Measurements from ENCODE around the gene ZCCHC7.

Gene ZCCHC7

DNA sequence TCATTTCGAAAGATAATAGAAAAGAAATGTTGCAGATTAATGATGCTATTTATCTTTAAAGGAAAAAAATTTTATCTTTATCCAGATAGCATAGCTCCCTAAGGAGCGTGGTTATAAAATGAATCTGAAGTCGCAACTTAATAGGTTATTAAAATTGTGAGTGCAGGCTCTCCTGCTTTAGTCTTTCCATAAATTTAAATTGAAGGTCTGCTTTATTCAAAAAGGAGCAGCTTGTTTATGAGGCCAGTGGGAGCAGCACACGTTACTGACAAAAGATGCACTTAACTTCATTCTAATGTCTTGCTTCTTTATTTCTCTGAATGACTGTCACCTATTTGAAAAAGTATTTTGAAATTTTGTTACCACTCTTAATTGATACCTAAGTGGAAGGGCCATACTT is 95.0 kb downstream of the ZCCHC7 start:
- Histone ChIP-seq H3K9ac (ENCODE audit: low read length) (no peak overlapping the region), H3K4me3 (ENCODE audit: low read length) (no peak overlapping the region), H3K4me1 (ENCODE audit: control insufficient read depth, insufficient read depth, low read length) (peaks cover 34% of the 10 kb centered on the region), H3K36me3 (ENCODE audit: control insufficient read depth, insufficient read depth, low read length, severe bottlenecking) (peaks cover 4% of the 10 kb centered on the region), H3K27me3 (replicated peaks; ENCODE audit: control insufficient read depth, insufficient read depth, low read length) (no peaks in the 10 kb centered on the region), H3K9me3 (ENCODE audit: control insufficient read depth, low read length) (no peaks in the 10 kb centered on the region)
- DNase-seq (ENCODE audit: low read depth): no peak

DNA sequence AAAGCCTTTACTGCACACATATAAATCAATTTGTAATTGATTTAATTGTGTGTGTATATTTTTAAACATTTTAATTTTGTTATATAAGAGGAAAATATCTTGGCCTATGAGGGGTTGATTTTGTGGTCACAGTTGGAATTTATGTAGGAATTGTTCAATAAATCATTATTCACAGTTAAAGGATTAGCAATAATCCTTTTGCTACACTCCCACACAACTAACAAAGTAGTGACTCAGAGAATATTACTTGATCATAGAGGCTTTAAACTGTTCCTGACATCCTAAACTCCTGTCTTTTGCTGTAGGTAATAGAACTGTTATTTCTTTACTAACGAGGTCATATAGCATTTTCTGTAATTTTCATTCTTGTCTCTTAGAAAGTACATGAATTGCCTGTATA is 95.5 kb downstream of the ZCCHC7 start:
- Histone ChIP-seq H3K9ac (ENCODE audit: low read length) (no peak overlapping the region), H3K9me3 (ENCODE audit: control insufficient read depth, low read length) (no peaks in the 10 kb centered on the region), H3K27me3 (replicated peaks; ENCODE audit: control insufficient read depth, insufficient read depth, low read length) (no peaks in the 10 kb centered on the region), H3K4me3 (ENCODE audit: low read length) (no peak overlapping the region), H3K4me1 (ENCODE audit: control insufficient read depth, insufficient read depth, low read length) (peaks cover 36% of the 10 kb centered on the region), H3K36me3 (ENCODE audit: control insufficient read depth, insufficient read depth, low read length, severe bottlenecking) (peaks cover 3% of the 10 kb centered on the region)
- DNase-seq (ENCODE audit: low read depth): peak; percentile 12

DNA sequence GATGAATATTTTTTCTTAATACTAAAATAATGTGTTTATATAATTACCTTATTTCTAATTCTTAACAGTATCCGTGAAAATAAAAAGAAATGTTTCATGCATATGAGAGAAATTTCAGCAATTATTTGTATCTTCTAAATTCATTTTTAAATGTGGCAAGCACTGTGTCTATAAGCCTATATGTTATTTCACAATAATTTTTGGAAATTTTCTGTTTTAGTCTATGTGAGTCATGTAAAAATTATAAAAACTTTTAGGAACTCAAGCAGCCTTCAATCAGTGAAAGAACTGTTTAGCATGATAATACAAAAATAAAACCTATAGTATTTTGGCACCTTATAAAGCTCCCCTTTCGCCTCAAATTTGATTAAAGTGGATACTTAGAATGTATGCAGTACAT is 96.8 kb downstream of the ZCCHC7 start:
- no peak overlapping the region for H3K9ac ChIP-seq (ENCODE audit: low read length)
- H3K36me3 ChIP-seq (ENCODE audit: control insufficient read depth, insufficient read depth, low read length, severe bottlenecking): no peaks in the 10 kb centered on the region
- H3K27me3 ChIP-seq (replicated peaks; ENCODE audit: control insufficient read depth, insufficient read depth, low read length): no peaks in the 10 kb centered on the region
- DNase-seq (ENCODE audit: low read depth): no peak
- peaks cover 43% of the 10 kb centered on the region for H3K4me1 ChIP-seq (ENCODE audit: control insufficient read depth, insufficient read depth, low read length)
- no peaks in the 10 kb centered on the region for H3K9me3 ChIP-seq (ENCODE audit: control insufficient read depth, low read length)
- no peak overlapping the region for H3K4me3 ChIP-seq (ENCODE audit: low read length)

DNA sequence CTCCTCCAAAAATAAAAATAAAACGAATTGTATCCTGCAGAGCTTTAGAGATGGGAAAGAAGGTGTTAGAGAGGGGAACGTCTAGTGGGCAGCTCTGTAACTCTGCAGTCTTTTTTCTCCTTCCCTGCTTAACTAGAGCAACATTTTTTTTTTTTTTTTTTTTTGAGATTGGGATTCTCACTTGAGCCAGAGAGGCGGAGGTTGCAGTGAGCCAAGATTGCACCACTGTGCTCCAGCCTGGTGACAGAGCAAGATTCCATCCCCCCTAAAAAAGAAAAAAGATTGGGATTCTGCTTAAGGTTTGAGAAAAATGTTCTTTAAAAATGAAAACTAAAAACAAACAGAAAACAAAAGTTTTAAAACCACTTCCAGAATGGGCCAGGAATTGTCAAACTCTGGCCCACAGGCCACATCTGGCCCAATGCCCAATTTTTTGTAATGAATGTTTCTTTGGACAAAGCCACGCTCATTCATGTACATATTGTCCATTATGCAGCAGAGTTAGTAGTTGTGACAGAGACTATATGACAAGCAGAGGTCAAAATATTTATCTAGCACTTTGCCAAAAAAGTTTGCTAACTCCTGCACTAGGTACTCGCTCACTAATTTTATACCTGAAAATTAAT is 98.5 kb downstream of the ZCCHC7 start:
- H3K9ac ChIP-seq (ENCODE audit: low read length): no peak overlapping the region
- no peaks in the 10 kb centered on the region for H3K36me3 ChIP-seq (ENCODE audit: control insufficient read depth, insufficient read depth, low read length, severe bottlenecking)
- H3K4me3 ChIP-seq (ENCODE audit: low read length): peak overlapping the region; percentile 39
- DNase-seq (ENCODE audit: low read depth): no peak
- no peaks in the 10 kb centered on the region for H3K9me3 ChIP-seq (ENCODE audit: control insufficient read depth, low read length)
- no peaks in the 10 kb centered on the region for H3K27me3 ChIP-seq (replicated peaks; ENCODE audit: control insufficient read depth, insufficient read depth, low read length)
- H3K4me1 ChIP-seq (ENCODE audit: control insufficient read depth, insufficient read depth, low read length): peaks cover 36% of the 10 kb centered on the region

DNA sequence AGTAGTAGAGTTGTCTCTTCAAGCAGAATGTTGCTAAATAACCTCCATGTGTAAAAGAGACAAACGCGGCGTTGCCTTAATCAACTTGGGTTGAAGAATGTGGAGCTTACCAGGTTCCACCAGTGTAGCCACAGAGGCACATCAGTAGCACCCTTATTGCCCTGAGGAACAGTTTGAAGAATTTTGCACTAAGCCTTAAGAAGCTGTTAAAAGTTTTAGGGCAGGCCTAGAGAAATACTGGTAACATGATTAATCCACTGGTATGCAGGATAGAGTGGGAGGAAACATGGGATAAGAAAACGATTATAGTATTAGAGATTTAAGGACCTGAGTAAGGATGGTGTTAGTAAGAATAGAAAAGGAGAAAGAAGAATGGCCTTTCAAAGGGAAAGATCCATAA is 100.6 kb downstream of the ZCCHC7 start:
- H3K27me3 ChIP-seq (replicated peaks; ENCODE audit: control insufficient read depth, insufficient read depth, low read length): no peaks in the 10 kb centered on the region
- no peaks in the 10 kb centered on the region for H3K36me3 ChIP-seq (ENCODE audit: control insufficient read depth, insufficient read depth, low read length, severe bottlenecking)
- no peak for DNase-seq (ENCODE audit: low read depth)
- no peaks in the 10 kb centered on the region for H3K9me3 ChIP-seq (ENCODE audit: control insufficient read depth, low read length)
- H3K4me3 ChIP-seq (ENCODE audit: low read length): no peak overlapping the region
- peaks cover 29% of the 10 kb centered on the region for H3K4me1 ChIP-seq (ENCODE audit: control insufficient read depth, insufficient read depth, low read length)
- H3K9ac ChIP-seq (ENCODE audit: low read length): no peak overlapping the region

DNA sequence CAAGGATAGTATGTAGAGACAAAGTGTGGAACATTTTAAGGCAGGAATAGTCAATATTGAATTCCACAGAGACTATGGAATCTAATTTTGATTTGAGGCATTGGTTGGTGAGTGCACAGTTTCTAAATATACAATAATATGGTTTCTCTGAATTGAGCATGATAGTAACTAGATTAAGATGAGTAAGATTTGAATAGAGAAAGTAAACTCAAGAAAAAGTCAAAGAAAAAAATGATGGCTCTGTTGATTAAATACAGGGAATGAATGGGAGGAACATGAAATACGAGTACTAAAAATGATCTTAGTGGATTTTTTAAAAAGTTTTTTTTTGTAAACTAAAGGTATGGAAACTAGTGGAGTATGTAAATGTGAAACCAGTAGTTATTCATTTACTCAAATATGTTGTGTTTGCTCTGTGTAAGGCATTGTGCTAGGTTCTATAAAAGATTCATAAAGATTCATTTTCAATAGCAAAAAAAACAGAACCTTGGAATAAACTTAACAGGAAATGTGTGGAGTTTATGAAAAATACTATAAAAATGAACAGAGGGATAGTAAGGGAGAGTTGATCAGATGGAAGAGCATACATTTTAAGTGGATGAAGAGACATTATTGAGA is 101.2 kb downstream of the ZCCHC7 start:
- no peaks in the 10 kb centered on the region for H3K27me3 ChIP-seq (replicated peaks; ENCODE audit: control insufficient read depth, insufficient read depth, low read length)
- no peaks in the 10 kb centered on the region for H3K36me3 ChIP-seq (ENCODE audit: control insufficient read depth, insufficient read depth, low read length, severe bottlenecking)
- no peaks in the 10 kb centered on the region for H3K9me3 ChIP-seq (ENCODE audit: control insufficient read depth, low read length)
- DNase-seq (ENCODE audit: low read depth): no peak
- H3K4me1 ChIP-seq (ENCODE audit: control insufficient read depth, insufficient read depth, low read length): peaks cover 27% of the 10 kb centered on the region
- H3K4me3 ChIP-seq (ENCODE audit: low read length): no peak overlapping the region
- no peak overlapping the region for H3K9ac ChIP-seq (ENCODE audit: low read length)

DNA sequence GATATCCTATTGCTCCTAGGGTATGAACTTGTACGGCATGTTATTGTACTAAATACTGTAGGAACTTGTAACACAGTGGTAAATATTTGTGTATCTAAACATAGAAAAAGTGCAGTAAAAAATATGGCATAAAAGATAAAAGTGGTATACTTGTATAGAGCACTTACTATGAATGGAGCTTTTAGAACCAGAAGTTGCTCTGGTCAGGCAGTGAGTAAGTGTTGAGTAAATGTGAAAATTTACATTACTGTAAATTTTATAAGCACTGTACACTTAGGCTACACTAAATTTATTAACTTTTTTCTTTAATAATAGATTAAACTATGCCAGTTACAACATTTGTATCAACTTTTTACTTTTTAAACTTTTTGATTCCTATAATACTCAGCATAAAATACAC is 109.1 kb downstream of the ZCCHC7 start:
- Histone ChIP-seq H3K4me1 (ENCODE audit: control insufficient read depth, insufficient read depth, low read length) (no peaks in the 10 kb centered on the region), H3K27me3 (replicated peaks; ENCODE audit: control insufficient read depth, insufficient read depth, low read length) (no peaks in the 10 kb centered on the region), H3K9me3 (ENCODE audit: control insufficient read depth, low read length) (no peaks in the 10 kb centered on the region)

DNA sequence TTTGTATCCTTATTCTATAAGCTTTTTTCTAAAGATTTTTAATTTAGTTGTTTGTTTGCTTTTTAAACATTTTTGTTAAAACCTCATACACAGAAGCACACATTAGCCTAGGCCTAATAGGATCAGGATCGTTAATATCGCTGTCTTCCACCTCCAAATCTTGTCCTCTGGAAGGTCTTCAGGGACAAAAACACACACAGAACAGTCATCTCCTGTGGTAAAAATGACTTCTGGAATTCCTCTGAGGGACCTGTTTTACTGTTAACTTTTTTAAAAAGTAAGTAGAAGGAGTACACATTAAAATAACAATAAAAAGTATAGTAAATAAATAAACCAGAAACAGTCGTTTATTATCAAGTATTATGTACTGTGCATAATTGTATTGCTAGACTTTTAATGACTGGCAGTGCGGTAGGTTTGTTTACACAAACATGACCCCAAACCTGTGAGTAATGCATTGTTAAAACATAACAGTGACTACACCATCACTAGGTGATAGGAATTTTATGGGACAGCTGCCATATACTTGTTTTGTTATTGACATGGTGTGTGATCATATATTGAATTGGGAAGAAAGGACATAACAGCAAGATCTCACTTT is 109.6 kb downstream of the ZCCHC7 start:
- Histone ChIP-seq H3K27me3 (replicated peaks; ENCODE audit: control insufficient read depth, insufficient read depth, low read length) (no peaks in the 10 kb centered on the region), H3K4me1 (ENCODE audit: control insufficient read depth, insufficient read depth, low read length) (no peaks in the 10 kb centered on the region)
- DNase-seq (ENCODE audit: low read depth): no peak

More for the DNA sequence above, 109.1 kb downstream of the ZCCHC7 start:
- H3K36me3 ChIP-seq (ENCODE audit: control insufficient read depth, insufficient read depth, low read length, severe bottlenecking): no peaks in the 10 kb centered on the region
- no peak overlapping the region for H3K9ac ChIP-seq (ENCODE audit: low read length)
- no peak for DNase-seq (ENCODE audit: low read depth)
- no peak overlapping the region for H3K4me3 ChIP-seq (ENCODE audit: low read length)

DNA sequence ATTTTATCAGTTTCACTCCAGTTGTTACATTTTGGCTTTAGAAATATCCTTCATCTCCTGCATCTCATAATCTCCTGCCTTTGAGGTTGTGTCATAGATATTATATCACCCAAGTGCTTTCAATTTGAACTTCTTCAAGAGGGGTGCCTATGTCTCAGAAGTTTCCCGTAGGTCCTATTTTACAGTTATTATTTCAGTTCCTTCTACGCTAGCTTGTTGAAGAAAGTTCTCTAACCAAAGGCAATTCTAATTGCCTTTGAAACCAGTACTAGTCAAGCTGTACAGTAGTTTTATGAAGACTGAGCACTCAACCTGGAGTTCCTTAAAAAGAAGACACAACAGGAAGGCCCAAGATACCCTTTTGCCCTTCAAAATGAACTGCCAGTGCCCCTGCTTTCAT is 116.4 kb downstream of the ZCCHC7 start:
- Histone ChIP-seq H3K4me3 (ENCODE audit: low read length) (no peak overlapping the region), H3K9me3 (ENCODE audit: control insufficient read depth, low read length) (no peaks in the 10 kb centered on the region), H3K9ac (ENCODE audit: low read length) (no peak overlapping the region), H3K27me3 (replicated peaks; ENCODE audit: control insufficient read depth, insufficient read depth, low read length) (no peaks in the 10 kb centered on the region), H3K36me3 (ENCODE audit: control insufficient read depth, insufficient read depth, low read length, severe bottlenecking) (peaks cover 6% of the 10 kb centered on the region), H3K4me1 (ENCODE audit: control insufficient read depth, insufficient read depth, low read length) (no peaks in the 10 kb centered on the region)
- DNase-seq (ENCODE audit: low read depth): no peak

More for the DNA sequence above, 109.6 kb downstream of the ZCCHC7 start:
- no peak overlapping the region for H3K9ac ChIP-seq (ENCODE audit: low read length)
- no peaks in the 10 kb centered on the region for H3K36me3 ChIP-seq (ENCODE audit: control insufficient read depth, insufficient read depth, low read length, severe bottlenecking)
- H3K4me3 ChIP-seq (ENCODE audit: low read length): no peak overlapping the region
- no peaks in the 10 kb centered on the region for H3K9me3 ChIP-seq (ENCODE audit: control insufficient read depth, low read length)

DNA sequence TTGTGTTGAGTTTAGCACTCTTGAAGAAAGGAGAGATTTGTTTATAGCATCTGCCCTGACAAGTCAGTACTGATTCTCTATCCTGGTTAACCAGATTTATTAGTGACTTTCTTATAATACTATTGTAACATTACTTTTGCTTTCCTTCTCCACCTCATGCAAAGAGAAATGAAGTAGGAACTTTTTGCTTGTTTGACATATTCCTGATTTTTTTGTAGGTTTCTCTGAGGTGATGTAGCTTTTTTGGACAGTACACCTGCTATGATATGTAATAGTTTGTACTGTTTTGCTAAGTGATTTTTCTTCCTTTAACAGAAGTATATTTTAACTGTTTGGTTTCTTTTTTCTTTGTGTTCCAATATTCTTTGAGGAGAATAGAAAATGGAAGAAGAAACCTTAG is 117.7 kb downstream of the ZCCHC7 start:
- Histone ChIP-seq H3K9me3 (ENCODE audit: control insufficient read depth, low read length) (no peaks in the 10 kb centered on the region), H3K27me3 (replicated peaks; ENCODE audit: control insufficient read depth, insufficient read depth, low read length) (no peaks in the 10 kb centered on the region), H3K4me1 (ENCODE audit: control insufficient read depth, insufficient read depth, low read length) (no peaks in the 10 kb centered on the region), H3K4me3 (ENCODE audit: low read length) (no peak overlapping the region), H3K9ac (ENCODE audit: low read length) (no peak overlapping the region), H3K36me3 (ENCODE audit: control insufficient read depth, insufficient read depth, low read length, severe bottlenecking) (peaks cover 6% of the 10 kb centered on the region)
- no peak for DNase-seq (ENCODE audit: low read depth)

DNA sequence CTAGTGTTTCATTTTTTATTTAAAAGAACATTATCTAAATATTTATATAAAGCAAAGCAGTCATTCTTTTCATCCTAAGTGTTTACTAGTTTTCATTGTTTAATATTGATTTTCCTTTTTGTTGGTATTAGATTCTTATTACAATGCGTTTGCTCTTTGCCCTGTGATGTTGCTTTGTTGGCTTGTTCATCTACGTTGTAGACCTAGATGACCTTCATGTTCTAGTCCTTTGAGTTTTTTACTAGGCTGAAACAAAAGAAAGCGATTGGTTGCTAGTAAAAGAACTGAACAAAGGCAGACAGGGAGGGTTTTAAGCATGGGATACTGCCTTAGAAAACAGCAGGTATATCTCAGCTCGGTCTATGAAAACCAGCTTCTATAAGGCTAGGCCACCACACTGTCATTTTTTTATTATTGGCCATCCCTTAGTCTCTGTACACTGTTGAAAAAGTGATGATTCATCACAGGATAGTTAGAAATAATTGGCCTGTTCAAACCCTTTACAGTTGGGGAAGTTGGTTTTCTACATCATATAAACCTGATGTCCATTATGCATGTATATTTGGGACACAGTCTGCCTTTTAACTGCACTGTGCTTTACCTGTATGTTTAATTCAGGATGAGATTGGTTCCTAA is 119.0 kb downstream of the ZCCHC7 start:
- H3K36me3 ChIP-seq (ENCODE audit: control insufficient read depth, insufficient read depth, low read length, severe bottlenecking): peaks cover 6% of the 10 kb centered on the region
- H3K4me1 ChIP-seq (ENCODE audit: control insufficient read depth, insufficient read depth, low read length): no peaks in the 10 kb centered on the region
- H3K9ac ChIP-seq (ENCODE audit: low read length): no peak overlapping the region
- no peaks in the 10 kb centered on the region for H3K27me3 ChIP-seq (replicated peaks; ENCODE audit: control insufficient read depth, insufficient read depth, low read length)
- DNase-seq (ENCODE audit: low read depth): no peak
- H3K9me3 ChIP-seq (ENCODE audit: control insufficient read depth, low read length): no peaks in the 10 kb centered on the region
- no peak overlapping the region for H3K4me3 ChIP-seq (ENCODE audit: low read length)

All from adipocyte (in vitro differentiated cells).